ENCODE data around the gene RANBP10. TPM values are rescaled to one million over a fixed set of nuclear protein-coding genes. Genes with fewer than 3 reads are reported as not detected.

RANBP10 gene
- total RNA-seq (10 to 100 TPM; 16.8 to 18.0 TPM), polyA plus RNA-seq (ENCODE audit: insufficient read length in 6 of 6) (10 to 100 TPM; 32.5 to 45.8 (median 39.5) TPM)
- long read RNA-seq, donor 1, partial matches to known transcripts: 7 of 7 reads
- long read RNA-seq, donor 1, other reads (novel, unspliced or antisense): 0 of 7 reads
- long read RNA-seq, donor 2: 0 reads
- long read RNA-seq, donor 3, full-length matches to known transcripts: 2 of 2 reads
- long read RNA-seq, donor 3, partial matches to known transcripts: 0 of 2 reads
- long read RNA-seq, donor 3, other reads (novel, unspliced or antisense): 0 of 2 reads
- long read RNA-seq, donor 4, partial matches to known transcripts: 1 of 1 reads
- long read RNA-seq, donor 4, other reads (novel, unspliced or antisense): 0 of 1 reads
- long read RNA-seq, donor 5, full-length matches to known transcripts: 1 of 11 reads
- long read RNA-seq, donor 5, partial matches to known transcripts: 10 of 11 reads
- long read RNA-seq, donor 5, other reads (novel, unspliced or antisense): 0 of 11 reads
- long read RNA-seq, donor 6: 0 reads
- long read RNA-seq, donor 7, full-length matches to known transcripts: 1 of 1 reads
- long read RNA-seq, donor 7, partial matches to known transcripts: 0 of 1 reads
- long read RNA-seq, donor 7, other reads (novel, unspliced or antisense): 0 of 1 reads
- long read RNA-seq, donor 8, full-length matches to known transcripts: 3 of 8 reads
- long read RNA-seq, donor 8, partial matches to known transcripts: 5 of 8 reads
- long read RNA-seq, donor 8, other reads (novel, unspliced or antisense): 0 of 8 reads
- long read RNA-seq, donor 9: 0 reads
- long read RNA-seq, donor 10, partial matches to known transcripts: 0 of 2 reads
- long read RNA-seq, donor 10, other reads (novel, unspliced or antisense): 1 of 2 reads
- long read RNA-seq, donor 11: 0 reads
- long read RNA-seq, donor 12: 0 reads

DNA sequence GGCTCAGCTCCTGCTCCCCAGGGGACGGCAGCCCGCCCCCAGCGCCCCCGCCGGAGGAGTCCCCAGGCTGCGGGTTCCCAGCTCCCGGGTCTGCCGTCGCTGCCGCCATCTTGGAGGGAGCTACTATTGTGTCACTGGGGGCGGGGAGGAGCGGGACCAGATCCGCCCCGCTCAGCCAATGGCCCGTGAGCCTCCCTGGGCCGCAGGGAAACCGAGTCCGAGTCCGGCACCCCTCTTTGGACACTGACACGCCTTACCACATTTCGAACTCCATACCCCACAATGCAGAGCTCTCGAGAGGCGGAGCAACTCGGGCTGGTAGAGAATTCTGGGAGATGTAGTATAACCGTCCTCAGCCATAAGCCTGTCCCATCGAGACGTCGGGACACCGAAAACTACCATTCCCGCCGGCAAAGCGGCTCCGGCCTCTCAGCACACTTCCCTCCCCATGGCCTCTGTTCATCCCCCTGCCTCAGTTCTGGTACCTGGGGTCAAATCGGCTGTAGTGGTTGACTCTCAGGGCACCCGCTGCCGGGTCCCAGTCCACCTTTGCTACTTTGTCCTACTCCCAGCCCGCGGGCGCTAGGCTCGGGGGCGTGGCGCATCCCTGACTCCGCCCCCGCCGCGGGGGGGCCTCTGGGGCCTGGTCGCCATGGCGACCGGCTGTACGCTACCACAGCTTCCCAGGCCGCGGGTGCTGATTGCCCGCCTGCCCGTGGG lies at the start of gene RANBP10, which contains the start of gene TSNAXIP1:
TSS of gene RANBP10 (minus strand) at position 133 of the 720 bp plus-strand sequence. CDS start at position 109, 24 bp downstream.
TSS of gene TSNAXIP1 (plus strand) at position 462 of the 720 bp plus-strand sequence. CDS start 261 bp downstream, outside the sequence.
- H3K9me3 ChIP-seq: no peaks in the 10 kb centered on the region
- no peaks in the 10 kb centered on the region for H3K27me3 ChIP-seq
- H3K36me3 ChIP-seq: peaks cover 0 to 19% of the 10 kb centered on the region in 2 donors
- H3K4me1 ChIP-seq: peaks cover 11 to 38% of the 10 kb centered on the region in 2 donors
- peak within 1 kb of the TSS; percentile 68 to 87 for H3K27ac ChIP-seq
- DNase-seq (peak; percentile 97 to 99 (median 98)), ATAC-seq (peak; percentile 95)
- intact Hi-C loops (cut with DNase I): no loop called here
- TF ChIP-seq CTCF (IDR thresholded peaks at IDR 0.05): no peak
- H3K4me3 ChIP-seq: peak within 1 kb of the TSS; percentile 90 to 92

- DNase-seq (no peak), ATAC-seq (no peak)
- Histone ChIP-seq H3K27ac (no peak overlapping the region), H3K36me3 (peaks cover 0 to 11% of the 10 kb centered on the region in 2 donors), H3K4me1 (peaks cover 12 to 31% of the 10 kb centered on the region in 2 donors), H3K4me3 (no peak overlapping the region), H3K27me3 (no peaks in the 10 kb centered on the region), H3K9me3 (no peaks in the 10 kb centered on the region)
- no peak for TF ChIP-seq CTCF (IDR thresholded peaks at IDR 0.05)
- intact Hi-C loops (cut with DNase I): no loop called here
Observed at GRCh38 chr16:67855789-67856188, 49.4 kb upstream of the RANBP10 start.

DNA sequence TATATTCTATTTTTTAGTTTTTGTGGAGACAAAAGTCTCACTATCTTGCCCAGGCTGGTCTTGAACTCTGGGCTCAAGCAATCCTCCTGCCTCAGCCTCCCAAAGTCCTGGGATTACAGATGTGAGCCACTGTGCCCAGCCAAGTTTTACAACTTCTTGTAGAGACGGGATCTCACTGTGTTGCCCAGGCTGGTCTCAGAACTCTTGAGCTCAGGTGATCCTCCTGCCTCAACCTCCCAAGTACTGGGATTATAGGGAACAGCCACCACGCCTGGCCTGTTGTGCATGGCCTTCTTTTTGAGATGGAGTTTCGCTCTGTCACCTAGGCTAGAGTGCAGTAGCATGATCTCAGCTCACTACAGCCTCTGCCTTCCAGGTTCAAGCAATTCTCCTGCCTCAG lies 47.3 kb upstream of the RANBP10 start:
- intact Hi-C loops (cut with DNase I): no loop called here
- Histone ChIP-seq H3K27ac (no peak overlapping the region), H3K9me3 (no peaks in the 10 kb centered on the region), H3K4me3 (no peak overlapping the region), H3K36me3 (peaks cover 0 to 5% of the 10 kb centered on the region in 2 donors), H3K27me3 (no peaks in the 10 kb centered on the region), H3K4me1 (peaks cover 12 to 28% of the 10 kb centered on the region in 2 donors)
- ATAC-seq (no peak), DNase-seq (no peak)
- TF ChIP-seq CTCF (IDR thresholded peaks at IDR 0.05): no peak

GRCh38 chr16:67848118-67848517 lies 41.8 kb upstream of the RANBP10 start:
- no peak for DNase-seq
- peak overlapping the region in 1 of 2 donors; percentile 95 for H3K27ac ChIP-seq
- H3K36me3 ChIP-seq: peaks cover 0 to 5% of the 10 kb centered on the region in 2 donors
- H3K27me3 ChIP-seq: no peaks in the 10 kb centered on the region
- peaks cover 40 to 56% of the 10 kb centered on the region in 2 donors for H3K4me1 ChIP-seq
- no peaks in the 10 kb centered on the region for H3K9me3 ChIP-seq
- no peak for ATAC-seq
- H3K4me3 ChIP-seq: peak overlapping the region; percentile 98
- TF ChIP-seq CTCF (IDR thresholded peaks at IDR 0.05): no peak
- intact Hi-C loops (cut with DNase I): no loop called here
